ENCODE measurements around the gene ST3GAL5.

Gene ST3GAL5

GRCh38 chr2:85867121-85867520 is 21.7 kb downstream of the ST3GAL5 start:
- Histone ChIP-seq H3K27me3 (ENCODE audit: insufficient read depth, poor library complexity, severe bottlenecking) (no peaks in the 10 kb centered on the region), H3K27ac (replicated peaks) (no peak overlapping the region), H3K4me3 (replicated peaks; ENCODE audit: insufficient read depth, low read length) (no peak overlapping the region)
- DNase-seq (ENCODE audit: low read depth in 1 of 2, low spot score in 1 of 2) = no peak
- no peak for TF ChIP-seq GABPA (IDR thresholded peaks at IDR 0.05; ENCODE audit: low read depth)
- no peak for TF ChIP-seq POLR2AphosphoS5 (IDR thresholded peaks at IDR 0.05; ENCODE audit: low read depth)
- no peak for TF ChIP-seq REST (IDR thresholded peaks at IDR 0.05; ENCODE audit: insufficient replicate concordance, low read depth)
- TF ChIP-seq CTCF (IDR thresholded peaks at IDR 0.05; ENCODE audit: insufficient read depth, low read length) = no peak
- TF ChIP-seq SPI1 (IDR thresholded peaks at IDR 0.05; ENCODE audit: borderline replicate concordance, low read depth) = no peak

- TF ChIP-seq GABPA (IDR thresholded peaks at IDR 0.05; ENCODE audit: low read depth) (no peak), POLR2AphosphoS5 (IDR thresholded peaks at IDR 0.05; ENCODE audit: low read depth) (no peak), REST (IDR thresholded peaks at IDR 0.05; ENCODE audit: insufficient replicate concordance, low read depth) (no peak), SPI1 (IDR thresholded peaks at IDR 0.05; ENCODE audit: borderline replicate concordance, low read depth) (no peak), CTCF (IDR thresholded peaks at IDR 0.05; ENCODE audit: insufficient read depth, low read length) (no peak)
- DNase-seq (ENCODE audit: low read depth in 1 of 2, low spot score in 1 of 2) = no peak
- no peak overlapping the region for H3K4me3 ChIP-seq (replicated peaks; ENCODE audit: insufficient read depth, low read length)
- no peak overlapping the region for H3K27ac ChIP-seq (replicated peaks)
- H3K27me3 ChIP-seq (ENCODE audit: insufficient read depth, poor library complexity, severe bottlenecking) = no peaks in the 10 kb centered on the region
Measured at GRCh38 chr2:85866165-85866659, 22.6 kb downstream of the ST3GAL5 start.

GRCh38 chr2:85865539-85866164 is 23.1 kb downstream of the ST3GAL5 start:
- DNase-seq (ENCODE audit: low read depth in 1 of 2, low spot score in 1 of 2) = no peak
- no peak for TF ChIP-seq GABPA (IDR thresholded peaks at IDR 0.05; ENCODE audit: low read depth)
- no peak for TF ChIP-seq POLR2AphosphoS5 (IDR thresholded peaks at IDR 0.05; ENCODE audit: low read depth)
- TF ChIP-seq CTCF (IDR thresholded peaks at IDR 0.05; ENCODE audit: insufficient read depth, low read length) = no peak
- TF ChIP-seq SPI1 (IDR thresholded peaks at IDR 0.05; ENCODE audit: borderline replicate concordance, low read depth) = no peak
- TF ChIP-seq REST (IDR thresholded peaks at IDR 0.05; ENCODE audit: insufficient replicate concordance, low read depth) = no peak
- Histone ChIP-seq H3K4me3 (replicated peaks; ENCODE audit: insufficient read depth, low read length) (no peak overlapping the region), H3K27ac (replicated peaks) (no peak overlapping the region), H3K27me3 (ENCODE audit: insufficient read depth, poor library complexity, severe bottlenecking) (no peaks in the 10 kb centered on the region)

Measured in HL-60 (cell line).